Sigmoid colon (tissue), 4 donors: ENCODE results near the gene HTATIP2.

ENCODE experiments used
- EP300 ChIP-seq, 4 donors: sonication (generic); formaldehyde crosslinking; IDR thresholded peaks; one replicate each; pipeline ENCODE4 v1.6.1; 2017; ENCODE audit warnings: antibody characterized with exemption in 4 of 4
- POLR2A ChIP-seq, 2 donors: fragments of 450-650 bp; IDR thresholded peaks; one replicate each; pipeline ENCODE4 v1.6.1; 2016; ENCODE audit warnings: antibody characterized with exemption in 2 of 2, mild to moderate bottlenecking in 2 of 2, moderate library complexity in 2 of 2
- POLR2AphosphoS5 ChIP-seq, 4 donors: sonication (generic); formaldehyde crosslinking; IDR thresholded peaks; one replicate each; pipeline ENCODE4 v1.6.1; 2017; ENCODE audit warnings: antibody characterized with exemption in 4 of 4
- TF ChIP-seq, protein P1 (sequence below), 4 experiments: fragments of 450-650 bp in 3 of 4; fragments of 200-600 bp in 1 of 4; IDR thresholded peaks; one replicate each; pipeline ENCODE4 v1.5.1; 2016 to 2019; ENCODE audit warnings: antibody characterized with exemption in 4 of 4, mild to moderate bottlenecking in 3 of 4, moderate library complexity in 2 of 4

DNA sequence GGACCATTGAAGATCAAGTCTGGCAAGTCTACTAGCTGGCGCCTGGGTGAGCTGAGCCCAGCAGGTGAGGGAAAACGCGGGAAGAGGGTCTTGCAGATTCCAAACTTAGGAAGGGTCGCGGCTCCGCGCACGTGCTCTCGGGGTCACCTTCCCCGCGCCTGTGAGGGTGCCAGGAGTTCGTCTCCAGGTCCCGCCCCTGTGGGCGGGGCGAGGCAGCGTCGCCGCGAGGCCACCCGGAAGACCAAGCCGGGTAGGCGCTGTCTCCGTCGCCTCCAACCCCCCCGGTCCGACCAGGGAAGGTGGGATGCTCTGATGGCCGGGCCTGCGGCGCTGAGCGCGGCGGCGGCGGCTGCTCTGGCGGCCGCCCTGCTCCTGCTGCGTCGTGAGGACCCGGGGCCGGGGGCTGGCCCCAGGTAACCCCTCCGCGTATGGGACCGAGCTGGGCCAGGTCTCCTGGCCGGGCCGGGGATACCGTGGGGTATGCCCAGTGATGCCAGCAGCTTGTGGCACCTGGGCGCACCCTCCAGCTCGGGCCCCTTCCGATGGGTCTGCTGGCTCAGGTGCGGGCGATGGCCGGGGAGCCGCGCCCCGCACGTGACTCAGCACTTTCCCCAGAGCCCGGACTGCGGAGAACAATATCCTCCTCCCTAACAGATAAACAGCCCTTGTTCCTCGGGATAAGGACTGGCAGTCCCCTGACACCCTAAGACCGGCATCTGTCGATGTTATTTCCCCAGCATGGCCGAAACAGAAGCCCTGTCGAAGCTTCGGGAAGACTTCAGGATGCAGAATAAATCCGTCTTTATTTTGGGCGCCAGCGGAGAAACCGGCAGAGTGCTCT is at the start of gene HTATIP2:
- TF ChIP-seq, protein P1, sequence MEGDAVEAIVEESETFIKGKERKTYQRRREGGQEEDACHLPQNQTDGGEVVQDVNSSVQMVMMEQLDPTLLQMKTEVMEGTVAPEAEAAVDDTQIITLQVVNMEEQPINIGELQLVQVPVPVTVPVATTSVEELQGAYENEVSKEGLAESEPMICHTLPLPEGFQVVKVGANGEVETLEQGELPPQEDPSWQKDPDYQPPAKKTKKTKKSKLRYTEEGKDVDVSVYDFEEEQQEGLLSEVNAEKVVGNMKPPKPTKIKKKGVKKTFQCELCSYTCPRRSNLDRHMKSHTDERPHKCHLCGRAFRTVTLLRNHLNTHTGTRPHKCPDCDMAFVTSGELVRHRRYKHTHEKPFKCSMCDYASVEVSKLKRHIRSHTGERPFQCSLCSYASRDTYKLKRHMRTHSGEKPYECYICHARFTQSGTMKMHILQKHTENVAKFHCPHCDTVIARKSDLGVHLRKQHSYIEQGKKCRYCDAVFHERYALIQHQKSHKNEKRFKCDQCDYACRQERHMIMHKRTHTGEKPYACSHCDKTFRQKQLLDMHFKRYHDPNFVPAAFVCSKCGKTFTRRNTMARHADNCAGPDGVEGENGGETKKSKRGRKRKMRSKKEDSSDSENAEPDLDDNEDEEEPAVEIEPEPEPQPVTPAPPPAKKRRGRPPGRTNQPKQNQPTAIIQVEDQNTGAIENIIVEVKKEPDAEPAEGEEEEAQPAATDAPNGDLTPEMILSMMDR (IDR thresholded peaks at IDR 0.05): peak in 1 of 4 experiments; percentile 6
- TF ChIP-seq EP300 (IDR thresholded peaks at IDR 0.05): no peak
- TF ChIP-seq POLR2A (IDR thresholded peaks at IDR 0.05): peak in 1 of 2 donors; percentile 14
- peak; percentile 20 to 75 (median 46) for TF ChIP-seq POLR2AphosphoS5 (IDR thresholded peaks at IDR 0.05)
